ENCODE results near the gene ABLIM2.

The ABLIM2 gene

DNA sequence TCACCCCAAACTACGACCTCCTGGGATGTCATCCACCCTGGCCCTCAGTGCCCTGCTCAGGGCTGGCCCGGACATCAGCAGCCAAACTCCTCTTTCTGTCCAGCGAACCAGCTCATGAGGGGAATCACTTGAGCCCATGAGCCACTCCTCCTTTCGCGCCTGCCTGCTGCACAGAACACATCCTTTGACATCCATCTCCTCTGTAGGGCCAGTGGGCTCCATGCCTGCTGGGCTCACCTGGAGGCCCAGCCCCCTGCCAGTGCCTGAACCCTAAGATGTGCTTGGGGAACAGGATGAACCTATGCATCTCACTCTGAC lies 43.5 kb downstream of the ABLIM2 start:
- TF ChIP-seq, protein P1, sequence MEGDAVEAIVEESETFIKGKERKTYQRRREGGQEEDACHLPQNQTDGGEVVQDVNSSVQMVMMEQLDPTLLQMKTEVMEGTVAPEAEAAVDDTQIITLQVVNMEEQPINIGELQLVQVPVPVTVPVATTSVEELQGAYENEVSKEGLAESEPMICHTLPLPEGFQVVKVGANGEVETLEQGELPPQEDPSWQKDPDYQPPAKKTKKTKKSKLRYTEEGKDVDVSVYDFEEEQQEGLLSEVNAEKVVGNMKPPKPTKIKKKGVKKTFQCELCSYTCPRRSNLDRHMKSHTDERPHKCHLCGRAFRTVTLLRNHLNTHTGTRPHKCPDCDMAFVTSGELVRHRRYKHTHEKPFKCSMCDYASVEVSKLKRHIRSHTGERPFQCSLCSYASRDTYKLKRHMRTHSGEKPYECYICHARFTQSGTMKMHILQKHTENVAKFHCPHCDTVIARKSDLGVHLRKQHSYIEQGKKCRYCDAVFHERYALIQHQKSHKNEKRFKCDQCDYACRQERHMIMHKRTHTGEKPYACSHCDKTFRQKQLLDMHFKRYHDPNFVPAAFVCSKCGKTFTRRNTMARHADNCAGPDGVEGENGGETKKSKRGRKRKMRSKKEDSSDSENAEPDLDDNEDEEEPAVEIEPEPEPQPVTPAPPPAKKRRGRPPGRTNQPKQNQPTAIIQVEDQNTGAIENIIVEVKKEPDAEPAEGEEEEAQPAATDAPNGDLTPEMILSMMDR (conservative IDR thresholded peaks at IDR 0.05) = no peak
- no peak for TF ChIP-seq ZFX (IDR thresholded peaks at IDR 0.05)
- no peak overlapping the region for H3K27ac ChIP-seq

DNA sequence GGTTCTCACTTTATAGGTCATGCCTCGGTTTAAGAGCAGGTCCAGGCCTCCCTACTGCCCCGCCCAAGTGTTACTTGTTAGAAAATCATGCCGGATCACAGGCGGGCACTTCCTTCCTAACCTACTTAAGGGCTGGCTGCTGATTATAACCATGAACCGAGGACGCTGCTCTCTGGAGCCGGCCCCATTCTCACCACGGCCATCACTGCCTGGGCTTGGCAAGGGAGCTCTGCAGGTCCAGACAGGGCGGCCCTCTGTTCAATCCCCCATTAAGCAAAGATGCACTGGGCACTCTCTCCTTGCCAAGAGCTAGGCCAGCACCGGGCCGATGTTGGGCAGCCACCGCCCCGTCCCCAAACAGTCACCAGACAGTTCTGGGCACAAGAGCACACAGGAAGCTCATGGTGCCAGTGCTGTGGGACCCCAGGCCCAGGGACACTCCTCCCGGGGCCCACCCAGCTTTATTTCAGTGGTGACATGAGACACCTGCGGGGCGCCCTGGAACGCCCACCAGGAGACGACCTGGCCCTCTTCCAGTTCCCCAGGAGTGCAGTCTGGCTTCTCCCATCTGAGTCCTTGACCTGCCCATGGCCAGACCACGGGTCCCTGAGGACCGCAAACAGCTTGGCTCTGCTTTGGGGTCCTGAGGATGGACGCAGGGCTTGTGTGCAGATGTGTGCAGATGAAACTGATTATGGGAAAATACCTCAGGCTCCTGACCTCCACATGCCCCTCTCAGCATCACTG lies 44.0 kb downstream of the ABLIM2 start:
- H3K27ac ChIP-seq = no peak overlapping the region
- TF ChIP-seq, protein P1 (conservative IDR thresholded peaks at IDR 0.05) = no peak
- no peak for TF ChIP-seq ZFX (IDR thresholded peaks at IDR 0.05)

- H3K27ac ChIP-seq = no peak overlapping the region
- TF ChIP-seq, protein P1 (conservative IDR thresholded peaks at IDR 0.05) = no peak
- no peak for TF ChIP-seq ZFX (IDR thresholded peaks at IDR 0.05)
These were observed 44.8 kb downstream of the ABLIM2 start for GRCh38 chr4:8113611-8114377.

DNA sequence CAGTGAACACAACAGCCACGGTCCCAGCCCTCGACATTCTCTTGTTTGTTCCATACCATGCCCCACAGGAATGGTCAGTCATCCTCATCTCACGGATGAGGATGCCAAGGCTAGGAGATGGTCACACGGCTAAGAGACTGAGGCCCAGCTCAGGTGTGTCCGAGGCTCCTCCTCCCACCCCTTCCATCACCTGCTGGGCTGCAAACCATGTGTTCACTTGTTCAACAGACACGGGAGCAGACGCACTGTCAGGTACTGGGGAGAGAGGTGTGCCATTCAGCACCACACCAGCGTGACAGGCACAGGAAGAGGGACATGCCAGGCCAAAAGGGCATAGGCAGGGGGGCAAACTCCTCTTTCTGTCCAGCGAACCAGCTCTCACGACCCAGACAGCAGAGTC lies 45.9 kb downstream of the ABLIM2 start:
- TF ChIP-seq, protein P1 (conservative IDR thresholded peaks at IDR 0.05) = no peak
- no peak for TF ChIP-seq ZFX (IDR thresholded peaks at IDR 0.05)
- H3K27ac ChIP-seq = no peak overlapping the region

- no peak overlapping the region for H3K27ac ChIP-seq
- no peak for TF ChIP-seq ZFX (IDR thresholded peaks at IDR 0.05)
- TF ChIP-seq, protein P1 (conservative IDR thresholded peaks at IDR 0.05) = no peak
These were observed 46.5 kb downstream of the ABLIM2 start for GRCh38 chr4:8112036-8112576.

DNA sequence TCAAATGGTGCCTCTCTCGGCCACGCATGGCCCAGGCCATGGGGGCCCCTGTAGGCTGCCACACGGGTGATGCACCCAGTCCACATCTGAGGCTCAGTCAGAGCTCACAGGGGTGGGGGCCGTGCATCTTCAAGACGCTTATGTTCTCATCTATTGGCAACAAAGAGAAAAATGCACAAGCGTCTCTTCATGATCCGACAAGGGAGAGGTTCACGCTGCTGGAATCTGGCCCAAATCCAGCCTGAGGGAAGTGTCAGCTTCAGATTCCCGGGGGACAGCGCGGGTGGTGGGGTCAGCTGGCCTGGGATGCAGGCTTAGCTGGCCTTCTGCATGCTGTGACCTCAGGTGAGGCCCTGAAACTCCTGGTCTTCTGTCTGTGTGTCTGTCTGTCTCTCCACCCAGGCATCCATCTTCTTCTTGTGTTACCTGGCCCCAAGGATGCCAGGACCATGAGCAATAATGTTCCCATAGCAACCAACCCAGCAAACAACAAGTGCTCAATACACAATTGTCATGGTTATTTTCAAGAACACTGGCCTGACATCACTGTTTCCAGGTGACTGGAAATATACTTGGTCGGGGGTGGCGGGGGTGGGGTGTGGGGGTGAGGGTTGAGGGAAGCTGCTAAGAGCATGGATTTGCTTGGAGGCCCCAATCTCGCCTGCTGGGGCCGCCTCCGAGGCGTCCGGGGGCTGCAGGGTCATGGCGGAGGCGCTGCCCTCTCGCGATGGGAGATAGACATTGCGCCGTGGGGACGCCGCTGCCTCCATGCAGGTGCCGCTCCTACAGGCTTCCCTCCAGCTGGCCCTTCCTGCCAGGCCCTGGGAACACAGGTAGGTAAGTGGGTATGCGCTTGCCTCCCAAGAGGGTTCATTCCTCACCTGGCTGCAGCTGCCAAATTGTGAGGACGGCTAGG lies 48.3 kb downstream of the ABLIM2 start:
- TF ChIP-seq ZFX (IDR thresholded peaks at IDR 0.05) = no peak
- TF ChIP-seq, protein P1 (conservative IDR thresholded peaks at IDR 0.05) = no peak
- no peak overlapping the region for H3K27ac ChIP-seq

Data from C4-2B (cell line).